SK-N-SH (cell line): Measurements from ENCODE around the gene ST6GALNAC3. TPM values are rescaled to one million over a fixed set of nuclear protein-coding genes. Genes with fewer than 3 reads are reported as not detected.

ENCODE experiments used
- CTCF ChIA-PET: fragments of 300-600, 350-600 bp; formaldehyde crosslinking; extraction: SDS; loops from one replicate; lab custom pipeline; 2021; lab: Yijun Ruan, JAX
- POLR2A ChIA-PET: fragments of 350-600 bp; sonication (Branson Sonifier 250); formaldehyde crosslinking; extraction: SDS; loops from one replicate; lab custom pipeline; 2020; ENCODE audit warnings: antibody characterized with exemption, inconsistent platforms; lab: Yijun Ruan, JAX
- DNase-seq: peaks from one replicate; pipeline ENCODE4 v3.0.0; 2012
- H2AFZ ChIP-seq: fragments of 200-600 bp; sonication (generic); 2 replicates; pipeline ENCODE4 v1.8.1; 2016; ENCODE audit warnings: antibody characterized with exemption, mild to moderate bottlenecking, low read depth
- H3F3A ChIP-seq: fragments of 200-600 bp; sonication (generic); replicated peaks from 2 replicates; pipeline ENCODE3; 2016; ENCODE audit warnings: antibody characterized with exemption, mild to moderate bottlenecking; ENCODE audit not compliant: insufficient read depth
- H3K27ac ChIP-seq, 2 experiments: fragments of 200-500 bp in 1 of 2; fragments of 200-600 bp in 1 of 2; sonication (Bioruptor generic) in 1 of 2; sonication (generic), shearing (Covaris generic) in 1 of 2; 2 replicates each; pipeline versions ENCODE4 v1.5.1 to v1.6.1; 2014 to 2016; ENCODE audit warnings: low read depth in 2 of 2, inconsistent platforms in 1 of 2, low read length in 1 of 2, mild to moderate bottlenecking in 1 of 2, mixed read lengths in 1 of 2
- H3K27me3 ChIP-seq: fragments of 200-600 bp; sonication (generic), shearing (Covaris generic); 2 replicates; pipeline ENCODE4 v1.6.1; 2016; ENCODE audit warnings: mixed run types; ENCODE audit not compliant: insufficient read depth
- H3K36me3 ChIP-seq, 2 experiments: fragments of 200-500 bp in 1 of 2; fragments of 200-600 bp in 1 of 2; sonication (Bioruptor generic) in 1 of 2; sonication (generic) in 1 of 2; replicated peaks in 1 of 2; 2 replicates each; pipeline versions ENCODE3 to v1.5.1; 2014 to 2016; ENCODE audit warnings: low read length in 1 of 2, mild to moderate bottlenecking in 1 of 2; ENCODE audit not compliant: insufficient read depth in 2 of 2, control insufficient read depth in 1 of 2
- H3K4me1 ChIP-seq, 2 experiments: fragments of 200-500 bp in 1 of 2; fragments of 200-600 bp in 1 of 2; sonication (Bioruptor generic) in 1 of 2; sonication (generic), shearing (Covaris generic) in 1 of 2; 2 replicates each; pipeline versions ENCODE4 v1.5.1 to v1.6.1; 2014 to 2016; ENCODE audit warnings: low read depth in 1 of 2, low read length in 1 of 2, mixed run types in 1 of 2; ENCODE audit not compliant: insufficient read depth in 2 of 2, control insufficient read depth in 1 of 2
- H3K4me2 ChIP-seq: fragments of 200-600 bp; sonication (generic), shearing (Covaris generic); 2 replicates; pipeline ENCODE4 v1.6.1; 2017; ENCODE audit warnings: mixed run types
- H3K4me3 ChIP-seq, 2 experiments: fragments of 200-500 bp in 1 of 2; fragments of 200-600 bp in 1 of 2; sonication (Bioruptor generic) in 1 of 2; sonication (generic), shearing (Covaris generic) in 1 of 2; 2 replicates each; pipeline versions ENCODE4 v1.5.1 to v1.8.1; 2014 to 2016; ENCODE audit warnings: low read depth in 2 of 2, inconsistent platforms in 1 of 2, low read length in 1 of 2, mild to moderate bottlenecking in 1 of 2, mixed read lengths in 1 of 2, moderate library complexity in 1 of 2
- H3K79me2 ChIP-seq: fragments of 200-600 bp; sonication (generic); 2 replicates; pipeline ENCODE4 v1.8.1; 2017; ENCODE audit warnings: mild to moderate bottlenecking; ENCODE audit not compliant: insufficient read depth
- H3K9ac ChIP-seq: fragments of 200-600 bp; sonication (generic); 2 replicates; pipeline ENCODE4 v1.6.1; 2017; ENCODE audit warnings: mixed run types
- H3K9me2 ChIP-seq: fragments of 200-600 bp; sonication (generic); 2 replicates; pipeline ENCODE4 v1.6.1; 2017; ENCODE audit warnings: mixed run types
- H3K9me3 ChIP-seq: fragments of 200-600 bp; sonication (generic); 2 replicates; pipeline ENCODE4 v1.6.1; 2017; ENCODE audit warnings: mixed run types, mild to moderate bottlenecking, moderate library complexity
- H4K20me1 ChIP-seq: fragments of 200-600 bp; sonication (generic); 2 replicates; pipeline ENCODE4 v1.6.1; 2017; ENCODE audit warnings: mild to moderate bottlenecking, mixed run types; ENCODE audit not compliant: insufficient read depth
- FOXJ3 ChIP-seq: sonication (generic); formaldehyde crosslinking; IDR thresholded peaks from 2 replicates; pipeline ENCODE4 v1.5.1; 2020; ENCODE audit warnings: mild to moderate bottlenecking, missing genetic modification reagents
- GATA2 ChIP-seq: sonication (generic); formaldehyde crosslinking; IDR thresholded peaks from 2 replicates; pipeline ENCODE4 v1.5.0; 2020; ENCODE audit warnings: mild to moderate bottlenecking, missing genetic modification reagents
- IRF3 ChIP-seq: fragments of 150-350 bp; IDR thresholded peaks from 2 replicates; pipeline ENCODE4 v1.6.1; 2016; ENCODE audit warnings: mild to moderate bottlenecking, low read depth, low read length
- MEF2A ChIP-seq: IDR thresholded peaks from 2 replicates; pipeline ENCODE4 v1.4.0; 2012; ENCODE audit warnings: low read depth, borderline replicate concordance
- MXI1 ChIP-seq: IDR thresholded peaks from 2 replicates; pipeline ENCODE4 v1.6.1; 2012; ENCODE audit warnings: mild to moderate bottlenecking, low read depth, low read length, improper control_type of control experiment
- NFIC ChIP-seq: IDR thresholded peaks from 2 replicates; pipeline ENCODE4 v1.4.0; 2012; ENCODE audit warnings: borderline replicate concordance
- PBX3 ChIP-seq: IDR thresholded peaks from 2 replicates; pipeline ENCODE4; 2012
- REST ChIP-seq: IDR thresholded peaks from 2 replicates; pipeline ENCODE4 v1.6.1; 2012; ENCODE audit warnings: mild to moderate bottlenecking, low read depth, low read length, moderate library complexity
- SIN3A ChIP-seq: IDR thresholded peaks from 2 replicates; pipeline ENCODE4 v1.6.1; 2012; ENCODE audit warnings: low read depth, mild to moderate bottlenecking, low read length, moderate library complexity, borderline replicate concordance
- TCF12 ChIP-seq: IDR thresholded peaks from 2 replicates; pipeline ENCODE4 v1.4.0; 2012
- TEAD4 ChIP-seq: IDR thresholded peaks from 2 replicates; pipeline ENCODE4 v1.4.0; 2012; ENCODE audit warnings: mild to moderate bottlenecking, borderline replicate concordance; ENCODE audit not compliant: insufficient read depth
- USF1 ChIP-seq: IDR thresholded peaks from 2 replicates; pipeline ENCODE4 v1.4.0; 2012; ENCODE audit warnings: low read depth, borderline replicate concordance
- ZBTB33 ChIP-seq: IDR thresholded peaks from 2 replicates; pipeline ENCODE4 v1.4.0; 2012; ENCODE audit warnings: low read depth, borderline replicate concordance
- WGBS: methylation state at CpG from one replicate; pipeline ENCODE4 v1.1.6; 2017; ENCODE audit warnings: low lambda C conversion rate; 5-methylcytosine and 5-hydroxymethylcytosine counted together
- polyA plus RNA-seq, 3 experiments: library from polyadenylated mRNA; depleted of rRNA; stranded (reverse); fragments of >200 nt; gene quantifications; 2 replicates each; pipeline ENCODE4 v1.2.3, GENCODE V29; 2012

Gene ST6GALNAC3
- polyA plus RNA-seq, 1 of the 3 experiments (the other 2 are of a cell fraction), result 8.1 TPM

GRCh38 chr1:76250271-76250670 lies 175.7 kb downstream of the ST6GALNAC3 start:
- Histone ChIP-seq H3K4me3 (no peak overlapping the region), H3K9me3 (0 out of 2 replicates have a peak, but pooled peaks cover 5% of the 10 kb centered on the region), H4K20me1 (no peaks in the 10 kb centered on the region), H3K36me3 (no peaks in the 10 kb centered on the region), H3K4me1 (peaks cover 3 to 15% of the 10 kb centered on the region in 2 experiments), H3K27ac (no peak overlapping the region), H3K79me2 (no peaks in the 10 kb centered on the region), H3K4me2 (no peak overlapping the region), H3K9ac (no peak overlapping the region), H2AFZ (no peak overlapping the region), H3K9me2 (no peaks in the 10 kb centered on the region), H3K27me3 (no peaks in the 10 kb centered on the region), H3F3A (peaks cover 20% of the 10 kb centered on the region)
- DNase-seq, result no peak
- ChIA-PET CTCF (no interaction called here), POLR2A (no interaction called here)
- WGBS, result 94% methylated on average over 2 of the region's 2 CpGs
- TF ChIP-seq GATA2 (CRISPR knock-in tag) (no peak), IRF3 (no peak), USF1 (no peak), REST (no peak), SIN3A (no peak), TCF12 (no peak), MXI1 (no peak), ZBTB33 (no peak), NFIC (no peak), MEF2A (no peak), TEAD4 (no peak), FOXJ3 (CRISPR knock-in tag) (no peak), PBX3 (no peak)
